GM23248 (cell line): ENCODE results near the gene CKAP5. TPM values are rescaled to one million over a fixed set of nuclear protein-coding genes. Genes with fewer than 3 reads are reported as not detected.

ENCODE experiments used
- DNase-seq: peaks from one replicate; pipeline ENCODE4 v3.0.0-alpha.2; 2015
- H2AFZ ChIP-seq: fragments of 200-600 bp; sonication (generic); 2 replicates; pipeline ENCODE4 v1.6.1; 2016; ENCODE audit warnings: antibody characterized with exemption
- H3F3A ChIP-seq: fragments of 200-600 bp; sonication (generic); 2 replicates; pipeline ENCODE4 v1.6.1; 2016; ENCODE audit warnings: mild to moderate bottlenecking, antibody characterized with exemption, mixed run types; ENCODE audit not compliant: insufficient read depth
- H3K27ac ChIP-seq: fragments of 200-600 bp; sonication (generic); 2 replicates; pipeline ENCODE4 v1.5.1; 2016; ENCODE audit warnings: mild to moderate bottlenecking
- H3K27me3 ChIP-seq: fragments of 200-600 bp; sonication (generic); replicated peaks from 2 replicates; pipeline ENCODE4 v1.6.1; 2016; ENCODE audit warnings: mild to moderate bottlenecking; ENCODE audit not compliant: insufficient read depth
- H3K36me3 ChIP-seq: fragments of 200-600 bp; sonication (generic); 2 replicates; pipeline ENCODE4 v1.6.1; 2016; ENCODE audit warnings: low read depth, mild to moderate bottlenecking
- H3K4me1 ChIP-seq: fragments of 200-600 bp; sonication (generic); 2 replicates; pipeline ENCODE4 v1.6.1; 2016; ENCODE audit warnings: mild to moderate bottlenecking; ENCODE audit not compliant: insufficient read depth
- H3K4me2 ChIP-seq: fragments of 200-600 bp; sonication (generic); one replicate; pipeline ENCODE4 v1.6.1; 2016; ENCODE audit warnings: mild to moderate bottlenecking; ENCODE audit not compliant: unreplicated experiment
- H3K4me3 ChIP-seq: fragments of 200-600 bp; sonication (generic); 2 replicates; pipeline ENCODE4 v1.5.1; 2016; ENCODE audit warnings: mild to moderate bottlenecking
- H3K79me2 ChIP-seq: fragments of 200-600 bp; sonication (generic); 2 replicates; pipeline ENCODE4 v1.6.1; 2016; ENCODE audit warnings: mild to moderate bottlenecking; ENCODE audit not compliant: insufficient read depth
- H3K9ac ChIP-seq: fragments of 200-600 bp; sonication (generic); 2 replicates; pipeline ENCODE4 v1.6.1; 2016; ENCODE audit warnings: mild to moderate bottlenecking
- H3K9me2 ChIP-seq: fragments of 200-600 bp; sonication (generic); 2 replicates; pipeline ENCODE4 v1.6.1; 2016; ENCODE audit warnings: mixed run types, mild to moderate bottlenecking, moderate library complexity; ENCODE audit not compliant: insufficient read depth
- H3K9me3 ChIP-seq: fragments of 200-600 bp; sonication (generic); one replicate; pipeline ENCODE4 v1.6.1; 2017; ENCODE audit warnings: low read depth
- H4K20me1 ChIP-seq: fragments of 200-600 bp; sonication (generic); 2 replicates; pipeline ENCODE4 v1.6.0; 2016; ENCODE audit not compliant: insufficient read depth
- EZH2 ChIP-seq: fragments of 200-600 bp; sonication (generic); IDR thresholded peaks from 2 replicates; pipeline ENCODE4 v1.6.1; 2018; ENCODE audit warnings: antibody characterized with exemption, mild to moderate bottlenecking; ENCODE audit not compliant: insufficient read depth, poor library complexity, severe bottlenecking
- EZH2phosphoT487 ChIP-seq: fragments of 200-600 bp; sonication (generic); IDR thresholded peaks from 2 replicates; pipeline ENCODE4 v1.6.1; 2018; ENCODE audit warnings: antibody characterized with exemption, moderate library complexity, mild to moderate bottlenecking, low read depth; ENCODE audit not compliant: insufficient read depth
- WGBS, 2 experiments: methylation state at CpG; one replicate each; pipeline ENCODE4 v1.1.6; 2015 to 2017; ENCODE audit warnings: low lambda C conversion rate in 2 of 2, low coverage in 1 of 2; ENCODE audit errors: missing lambda C conversion rate in 2 of 2; 5-methylcytosine and 5-hydroxymethylcytosine counted together
- in situ Hi-C: fragments of 300-500 bp; cut with MboI; formaldehyde crosslinking; loops from 2 replicates; pipeline ENCODE4 v1.15.0; 2020
- polyA plus RNA-seq: library from polyadenylated mRNA; unstranded; fragments of >200 nt; fragmentation: Nextera tagmentation; extraction: Ambion mirVana; gene quantifications from 2 replicates; pipeline ENCODE4 v1.2.1, GENCODE V29; 2016
- total RNA-seq: library from RNA; depleted of rRNA; stranded (reverse); fragments of >200 nt; shearing (Covaris generic); gene quantifications from 2 replicates; pipeline ENCODE4 v1.2.3, GENCODE V29; 2014

Gene CKAP5
- total and polyA plus RNA-seq, 2 experiments from 2014 or later = 35.2 to 47.6 TPM

GRCh38 chr11:46725338-46726205 lies 120.5 kb downstream of the CKAP5 start:
- H3K79me2 ChIP-seq = no peaks in the 10 kb centered on the region
- H3K9me2 ChIP-seq = no peaks in the 10 kb centered on the region
- no peaks in the 10 kb centered on the region for H4K20me1 ChIP-seq
- in situ Hi-C loops = no loop called here
- H3K27ac ChIP-seq = no peak overlapping the region
- H2AFZ ChIP-seq = no peak overlapping the region
- H3K9ac ChIP-seq = no peak overlapping the region
- no peak overlapping the region for H3K4me2 ChIP-seq
- no peaks in the 10 kb centered on the region for H3K4me1 ChIP-seq
- H3K9me3 ChIP-seq = no peaks in the 10 kb centered on the region
- no peak for TF ChIP-seq EZH2phosphoT487
- no peak for TF ChIP-seq EZH2
- no peaks in the 10 kb centered on the region for H3F3A ChIP-seq
- H3K36me3 ChIP-seq = no peaks in the 10 kb centered on the region
- no peak overlapping the region for H3K4me3 ChIP-seq
- 89 to 91% methylated on average over 19 of the region's 19 CpGs for WGBS, 2 experiments
- DNase-seq = no peak
- no peaks in the 10 kb centered on the region for H3K27me3 ChIP-seq

GRCh38 chr11:46724088-46724487 lies 122.0 kb downstream of the CKAP5 start:
- H3K4me3 ChIP-seq = no peak overlapping the region
- no peaks in the 10 kb centered on the region for H3K27me3 ChIP-seq
- 54 to 55% methylated on average over 8 of the region's 8 CpGs for WGBS, 2 experiments
- no peaks in the 10 kb centered on the region for H3F3A ChIP-seq
- no peak overlapping the region for H3K4me2 ChIP-seq
- no peak overlapping the region for H2AFZ ChIP-seq
- in situ Hi-C loops = no loop called here
- H3K9me3 ChIP-seq = no peaks in the 10 kb centered on the region
- H3K4me1 ChIP-seq = no peaks in the 10 kb centered on the region
- no peak for DNase-seq
- no peaks in the 10 kb centered on the region for H3K9me2 ChIP-seq
- no peaks in the 10 kb centered on the region for H4K20me1 ChIP-seq
- no peaks in the 10 kb centered on the region for H3K79me2 ChIP-seq
- no peak overlapping the region for H3K9ac ChIP-seq
- H3K36me3 ChIP-seq = no peaks in the 10 kb centered on the region
- H3K27ac ChIP-seq = no peak overlapping the region
- TF ChIP-seq EZH2 = no peak
- no peak for TF ChIP-seq EZH2phosphoT487

DNA sequence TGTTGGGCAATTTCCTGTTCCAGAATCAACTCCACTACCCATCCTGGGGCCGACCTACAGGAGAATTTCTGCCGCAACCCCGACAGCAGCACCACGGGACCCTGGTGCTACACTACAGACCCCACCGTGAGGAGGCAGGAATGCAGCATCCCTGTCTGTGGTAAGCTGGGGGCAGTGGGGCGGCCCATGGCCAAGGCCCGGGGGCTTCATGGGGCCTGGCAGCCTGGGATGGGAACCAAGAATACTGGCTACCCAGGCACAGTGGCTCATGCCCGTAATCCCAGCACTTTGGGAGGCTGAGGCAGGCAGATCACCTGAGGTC lies 122.8 kb downstream of the CKAP5 start:
- no peak for TF ChIP-seq EZH2
- no peak for TF ChIP-seq EZH2phosphoT487
- WGBS, 2 experiments = 68 to 71% methylated on average over 8 of the region's 8 CpGs
- H3K9me3 ChIP-seq = no peaks in the 10 kb centered on the region
- H3K9ac ChIP-seq = no peak overlapping the region
- no peaks in the 10 kb centered on the region for H3K9me2 ChIP-seq
- in situ Hi-C loops = no loop called here
- no peaks in the 10 kb centered on the region for H3K4me1 ChIP-seq
- H3K27ac ChIP-seq = no peak overlapping the region
- H3K4me3 ChIP-seq = no peak overlapping the region
- DNase-seq = no peak
- no peaks in the 10 kb centered on the region for H3K27me3 ChIP-seq
- no peaks in the 10 kb centered on the region for H3F3A ChIP-seq
- H3K36me3 ChIP-seq = no peaks in the 10 kb centered on the region
- no peak overlapping the region for H3K4me2 ChIP-seq
- no peaks in the 10 kb centered on the region for H3K79me2 ChIP-seq
- no peak overlapping the region for H2AFZ ChIP-seq
- no peaks in the 10 kb centered on the region for H4K20me1 ChIP-seq

GRCh38 chr11:46722566-46723358 lies 123.3 kb downstream of the CKAP5 start:
- 94% methylated on average over 11 of the region's 11 CpGs for WGBS, 2 experiments
- H3K9ac ChIP-seq = no peak overlapping the region
- H3K9me2 ChIP-seq = no peaks in the 10 kb centered on the region
- no peak overlapping the region for H2AFZ ChIP-seq
- no peak overlapping the region for H3K27ac ChIP-seq
- no peaks in the 10 kb centered on the region for H3K9me3 ChIP-seq
- no peaks in the 10 kb centered on the region for H4K20me1 ChIP-seq
- H3F3A ChIP-seq = no peaks in the 10 kb centered on the region
- in situ Hi-C loops = no loop called here
- H3K4me2 ChIP-seq = no peak overlapping the region
- TF ChIP-seq EZH2 = no peak
- TF ChIP-seq EZH2phosphoT487 = no peak
- no peaks in the 10 kb centered on the region for H3K36me3 ChIP-seq
- no peak for DNase-seq
- no peaks in the 10 kb centered on the region for H3K79me2 ChIP-seq
- no peaks in the 10 kb centered on the region for H3K27me3 ChIP-seq
- H3K4me1 ChIP-seq = no peaks in the 10 kb centered on the region
- no peak overlapping the region for H3K4me3 ChIP-seq
